ENCODE results near the gene DPYD.

DPYD gene

GRCh38 chr1:97693601-97694000 is 227.2 kb downstream of the DPYD start:
- ChIA-PET POLR2A (no interaction called here), CTCF (no interaction called here)
- TF ChIP-seq, protein P1, sequence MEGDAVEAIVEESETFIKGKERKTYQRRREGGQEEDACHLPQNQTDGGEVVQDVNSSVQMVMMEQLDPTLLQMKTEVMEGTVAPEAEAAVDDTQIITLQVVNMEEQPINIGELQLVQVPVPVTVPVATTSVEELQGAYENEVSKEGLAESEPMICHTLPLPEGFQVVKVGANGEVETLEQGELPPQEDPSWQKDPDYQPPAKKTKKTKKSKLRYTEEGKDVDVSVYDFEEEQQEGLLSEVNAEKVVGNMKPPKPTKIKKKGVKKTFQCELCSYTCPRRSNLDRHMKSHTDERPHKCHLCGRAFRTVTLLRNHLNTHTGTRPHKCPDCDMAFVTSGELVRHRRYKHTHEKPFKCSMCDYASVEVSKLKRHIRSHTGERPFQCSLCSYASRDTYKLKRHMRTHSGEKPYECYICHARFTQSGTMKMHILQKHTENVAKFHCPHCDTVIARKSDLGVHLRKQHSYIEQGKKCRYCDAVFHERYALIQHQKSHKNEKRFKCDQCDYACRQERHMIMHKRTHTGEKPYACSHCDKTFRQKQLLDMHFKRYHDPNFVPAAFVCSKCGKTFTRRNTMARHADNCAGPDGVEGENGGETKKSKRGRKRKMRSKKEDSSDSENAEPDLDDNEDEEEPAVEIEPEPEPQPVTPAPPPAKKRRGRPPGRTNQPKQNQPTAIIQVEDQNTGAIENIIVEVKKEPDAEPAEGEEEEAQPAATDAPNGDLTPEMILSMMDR (IDR thresholded peaks at IDR 0.05; ENCODE audit: insufficient read depth, low read length, missing control alignments) = no peak
- no peak overlapping the region for H3K4me3 ChIP-seq (ENCODE audit: low read depth, low read length)
- DNase-seq (ENCODE audit: low read depth, low spot score) = no peak

- CTCF ChIA-PET = interaction anchor here (1.3 kb wide), 1 partner anchor 22 kb away, joined by 3 read pairs; no protein-coding TSS in a partner anchor
Observed at GRCh38 chr1:97691325-97691724, 229.5 kb downstream of the DPYD start.

GRCh38 chr1:97685360-97685759 is 235.5 kb downstream of the DPYD start:
- CTCF ChIA-PET = no interaction called here
- TF ChIP-seq, protein P1 (IDR thresholded peaks at IDR 0.05; ENCODE audit: insufficient read depth, low read length, missing control alignments) = no peak

More at GRCh38 chr1:97691325-97691724, 229.5 kb downstream of the DPYD start:
- TF ChIP-seq, protein P1 (IDR thresholded peaks at IDR 0.05; ENCODE audit: insufficient read depth, low read length, missing control alignments) = no peak
- H3K4me3 ChIP-seq (ENCODE audit: low read depth, low read length) = no peak overlapping the region
- POLR2A ChIA-PET = no interaction called here
- no peak for DNase-seq (ENCODE audit: low read depth, low spot score)

DNA sequence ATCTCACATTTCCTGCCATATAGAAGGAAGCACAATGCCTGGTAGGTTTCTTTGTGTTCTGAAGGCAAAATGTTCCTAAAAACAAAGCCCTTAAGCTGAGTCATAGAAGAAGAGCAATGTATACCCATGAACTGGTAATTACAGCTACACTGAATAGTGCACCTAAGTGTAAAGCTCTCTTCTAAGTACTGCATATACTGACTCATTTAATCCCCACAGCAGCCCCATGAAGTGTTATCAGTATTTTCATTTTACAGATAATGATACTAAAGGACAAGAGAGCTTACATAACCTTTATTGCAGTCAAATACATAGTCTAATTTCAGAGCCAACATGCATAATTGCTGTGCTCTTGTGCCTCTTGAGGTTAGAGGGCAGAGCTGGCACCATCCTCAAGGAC is 239.9 kb downstream of the DPYD start:
- TF ChIP-seq, protein P1 (IDR thresholded peaks at IDR 0.05; ENCODE audit: insufficient read depth, low read length, missing control alignments) = no peak

More at GRCh38 chr1:97685360-97685759, 235.5 kb downstream of the DPYD start:
- POLR2A ChIA-PET = no interaction called here
- DNase-seq (ENCODE audit: low read depth, low spot score) = no peak
- no peak overlapping the region for H3K4me3 ChIP-seq (ENCODE audit: low read depth, low read length)

GRCh38 chr1:97680470-97680869 is 240.4 kb downstream of the DPYD start:
- POLR2A ChIA-PET = no interaction called here

More for the DNA sequence above, 239.9 kb downstream of the DPYD start:
- DNase-seq (ENCODE audit: low read depth, low spot score) = no peak
- no peak overlapping the region for H3K4me3 ChIP-seq (ENCODE audit: low read depth, low read length)
- ChIA-PET POLR2A (no interaction called here), CTCF (no interaction called here)

DNA sequence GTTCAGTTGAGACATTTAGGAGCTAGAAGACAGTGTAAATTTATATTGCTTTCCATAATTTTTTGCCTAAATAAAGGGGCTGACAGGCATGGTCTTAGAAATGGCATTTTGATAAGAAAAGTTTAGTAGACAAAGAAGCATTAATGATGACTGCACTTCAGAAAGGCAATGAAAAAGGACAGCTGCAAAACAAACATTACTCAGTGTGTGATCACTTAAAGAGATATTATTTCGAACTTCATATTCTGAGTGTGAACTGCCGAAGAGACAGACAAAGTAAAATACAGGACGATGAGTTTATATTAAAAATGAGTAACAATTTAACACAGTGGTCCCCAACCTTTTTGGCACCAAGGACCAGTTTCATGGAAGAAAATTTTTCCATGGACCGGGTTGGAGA is 243.1 kb downstream of the DPYD start:
- DNase-seq (ENCODE audit: low read depth, low spot score) = no peak
- POLR2A ChIA-PET = no interaction called here
- CTCF ChIA-PET = no interaction called here
- TF ChIP-seq, protein P1 (IDR thresholded peaks at IDR 0.05; ENCODE audit: insufficient read depth, low read length, missing control alignments) = no peak
- no peak overlapping the region for H3K4me3 ChIP-seq (ENCODE audit: low read depth, low read length)

More at GRCh38 chr1:97680470-97680869, 240.4 kb downstream of the DPYD start:
- no peak for DNase-seq (ENCODE audit: low read depth, low spot score)
- TF ChIP-seq, protein P1 (IDR thresholded peaks at IDR 0.05; ENCODE audit: insufficient read depth, low read length, missing control alignments) = no peak
- CTCF ChIA-PET = no interaction called here
- no peak overlapping the region for H3K4me3 ChIP-seq (ENCODE audit: low read depth, low read length)

Measured in AG04449 (cell line).